Sigmoid colon (tissue), 4 donors: ENCODE results near the gene RNF157.

Source experiments
- EP300 ChIP-seq, 4 donors: sonication (generic); formaldehyde crosslinking; IDR thresholded peaks; one replicate each; pipeline ENCODE4 v1.6.1; 2017; ENCODE audit warnings: antibody characterized with exemption in 4 of 4
- POLR2A ChIP-seq, 2 donors: fragments of 450-650 bp; IDR thresholded peaks; one replicate each; pipeline ENCODE4 v1.6.1; 2016; ENCODE audit warnings: antibody characterized with exemption in 2 of 2, mild to moderate bottlenecking in 2 of 2, moderate library complexity in 2 of 2
- POLR2AphosphoS5 ChIP-seq, 4 donors: sonication (generic); formaldehyde crosslinking; IDR thresholded peaks; one replicate each; pipeline ENCODE4 v1.6.1; 2017; ENCODE audit warnings: antibody characterized with exemption in 4 of 4
- TF ChIP-seq, protein P1 (sequence below), 4 experiments: fragments of 450-650 bp in 3 of 4; fragments of 200-600 bp in 1 of 4; IDR thresholded peaks; one replicate each; pipeline ENCODE4 v1.5.1; 2016 to 2019; ENCODE audit warnings: antibody characterized with exemption in 4 of 4, mild to moderate bottlenecking in 3 of 4, moderate library complexity in 2 of 4

DNA sequence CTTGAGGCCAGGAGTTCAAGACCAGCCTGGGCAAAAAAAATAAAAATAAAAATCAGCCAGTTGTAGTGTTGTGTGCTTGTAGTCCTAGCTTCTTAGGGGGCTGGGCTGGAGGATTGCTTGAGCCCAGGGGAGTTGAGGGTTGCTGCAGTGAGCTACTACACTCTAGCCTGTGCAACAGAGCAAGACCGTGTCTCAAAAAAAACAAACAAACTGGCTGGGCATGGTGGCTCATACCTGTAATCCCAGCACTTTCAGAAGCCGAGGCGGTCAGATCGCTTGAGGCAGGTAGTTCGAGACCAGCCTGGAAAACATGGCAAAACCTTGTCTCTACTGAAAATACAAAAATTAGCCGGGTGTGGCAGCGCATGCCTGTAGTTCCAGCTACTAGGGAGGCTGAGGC, 19.9 kb upstream of the RNF157 start:
- TF ChIP-seq, protein P1, sequence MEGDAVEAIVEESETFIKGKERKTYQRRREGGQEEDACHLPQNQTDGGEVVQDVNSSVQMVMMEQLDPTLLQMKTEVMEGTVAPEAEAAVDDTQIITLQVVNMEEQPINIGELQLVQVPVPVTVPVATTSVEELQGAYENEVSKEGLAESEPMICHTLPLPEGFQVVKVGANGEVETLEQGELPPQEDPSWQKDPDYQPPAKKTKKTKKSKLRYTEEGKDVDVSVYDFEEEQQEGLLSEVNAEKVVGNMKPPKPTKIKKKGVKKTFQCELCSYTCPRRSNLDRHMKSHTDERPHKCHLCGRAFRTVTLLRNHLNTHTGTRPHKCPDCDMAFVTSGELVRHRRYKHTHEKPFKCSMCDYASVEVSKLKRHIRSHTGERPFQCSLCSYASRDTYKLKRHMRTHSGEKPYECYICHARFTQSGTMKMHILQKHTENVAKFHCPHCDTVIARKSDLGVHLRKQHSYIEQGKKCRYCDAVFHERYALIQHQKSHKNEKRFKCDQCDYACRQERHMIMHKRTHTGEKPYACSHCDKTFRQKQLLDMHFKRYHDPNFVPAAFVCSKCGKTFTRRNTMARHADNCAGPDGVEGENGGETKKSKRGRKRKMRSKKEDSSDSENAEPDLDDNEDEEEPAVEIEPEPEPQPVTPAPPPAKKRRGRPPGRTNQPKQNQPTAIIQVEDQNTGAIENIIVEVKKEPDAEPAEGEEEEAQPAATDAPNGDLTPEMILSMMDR (IDR thresholded peaks at IDR 0.05): no peak
- TF ChIP-seq POLR2A (IDR thresholded peaks at IDR 0.05) (no peak), POLR2AphosphoS5 (IDR thresholded peaks at IDR 0.05) (no peak), EP300 (IDR thresholded peaks at IDR 0.05) (no peak)
